ENCODE results near the gene HSD17B13.
"Not testable (repeated sequence)": the region's sequence is repeated elsewhere in the genome, so short reads cannot be mapped to it uniquely, and the experiment has no call there.

The HSD17B13 gene

GRCh38 chr4:87315000-87315399 is 7.7 kb downstream of the HSD17B13 start:
- not testable (repeated sequence) for DNase-seq

DNA sequence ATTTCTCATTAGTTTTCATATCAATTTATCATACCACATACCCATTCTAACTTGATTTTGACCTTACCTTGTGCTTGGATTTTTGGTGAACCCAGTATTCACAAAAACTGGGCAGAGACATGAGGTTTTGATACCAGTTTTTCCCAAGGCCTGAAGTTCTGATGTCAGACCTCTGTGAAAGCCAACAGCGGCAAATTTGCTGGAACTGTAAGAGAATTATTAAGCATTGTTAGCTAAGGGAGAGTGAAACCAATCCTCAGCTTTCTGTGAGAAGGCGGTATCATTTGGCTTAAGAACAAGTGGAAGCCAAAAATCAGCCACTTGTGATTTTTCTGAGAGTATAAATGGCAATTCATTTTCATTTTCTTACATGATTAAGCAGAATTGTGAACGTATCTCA is 8.9 kb downstream of the HSD17B13 start:
- DNase-seq: no peak

DNA sequence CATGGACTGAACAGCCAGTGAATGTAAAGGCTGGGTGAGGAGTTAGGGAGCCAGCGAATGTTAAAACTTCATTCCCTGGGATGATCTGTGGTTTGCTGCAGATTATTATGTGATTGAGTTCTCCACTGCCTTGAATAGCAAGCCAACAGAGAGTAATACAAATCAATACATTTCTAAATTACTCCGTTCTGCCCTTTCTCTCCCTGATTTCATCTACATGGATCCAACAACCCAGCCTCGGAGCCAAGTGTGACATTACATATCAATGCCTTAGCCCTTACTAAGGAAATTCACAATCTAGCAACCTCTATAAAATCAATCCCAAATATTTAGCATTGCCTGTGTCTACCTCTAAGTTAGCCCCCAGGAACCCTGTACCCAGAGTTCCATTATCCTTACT is 11.0 kb downstream of the HSD17B13 start:
- DNase-seq: no peak

- no peak for DNase-seq
These were observed 11.9 kb downstream of the HSD17B13 start for GRCh38 chr4:87310691-87311335.

DNA sequence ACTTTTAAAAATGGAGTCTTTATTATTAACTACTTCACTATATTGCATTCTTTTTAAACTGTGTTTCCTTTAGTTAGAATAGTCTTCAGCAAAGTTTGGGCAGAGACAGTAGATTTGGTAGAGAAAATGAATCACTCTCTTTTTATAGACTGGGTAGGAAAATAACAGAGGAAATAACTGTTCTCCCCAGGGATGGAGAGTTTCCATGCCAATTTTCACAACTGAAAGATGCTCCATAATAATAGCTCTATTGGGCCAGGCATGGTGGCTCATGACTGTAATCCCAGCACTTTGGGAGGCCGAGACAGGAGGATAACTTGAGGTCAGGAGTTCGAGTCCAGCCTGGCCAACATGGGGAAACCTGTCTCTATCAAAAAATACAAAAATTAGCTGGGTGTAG is 13.1 kb downstream of the HSD17B13 start:
- no peak for DNase-seq

GRCh38 chr4:87306056-87306455 is 16.6 kb downstream of the HSD17B13 start:
- no peak for DNase-seq

DNA sequence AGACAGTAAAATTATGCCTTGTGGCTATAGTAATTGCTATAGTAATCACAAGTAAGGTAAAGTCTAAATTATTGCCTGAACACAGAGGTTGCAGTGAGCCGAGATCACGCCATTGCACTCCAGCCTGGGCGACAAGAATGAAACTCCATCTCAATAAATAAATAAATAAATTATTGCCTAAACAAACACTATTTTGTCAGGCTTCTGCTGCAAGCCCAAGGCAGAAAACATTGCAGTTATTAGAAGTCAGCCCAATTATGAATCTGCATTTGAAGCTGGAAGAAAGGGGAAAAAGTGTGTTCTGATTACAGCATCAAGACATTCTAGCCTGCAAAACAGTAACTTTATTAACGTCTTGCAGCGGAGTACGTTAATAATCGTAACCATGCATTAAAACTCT is 17.1 kb downstream of the HSD17B13 start:
- no peak for DNase-seq

DNA sequence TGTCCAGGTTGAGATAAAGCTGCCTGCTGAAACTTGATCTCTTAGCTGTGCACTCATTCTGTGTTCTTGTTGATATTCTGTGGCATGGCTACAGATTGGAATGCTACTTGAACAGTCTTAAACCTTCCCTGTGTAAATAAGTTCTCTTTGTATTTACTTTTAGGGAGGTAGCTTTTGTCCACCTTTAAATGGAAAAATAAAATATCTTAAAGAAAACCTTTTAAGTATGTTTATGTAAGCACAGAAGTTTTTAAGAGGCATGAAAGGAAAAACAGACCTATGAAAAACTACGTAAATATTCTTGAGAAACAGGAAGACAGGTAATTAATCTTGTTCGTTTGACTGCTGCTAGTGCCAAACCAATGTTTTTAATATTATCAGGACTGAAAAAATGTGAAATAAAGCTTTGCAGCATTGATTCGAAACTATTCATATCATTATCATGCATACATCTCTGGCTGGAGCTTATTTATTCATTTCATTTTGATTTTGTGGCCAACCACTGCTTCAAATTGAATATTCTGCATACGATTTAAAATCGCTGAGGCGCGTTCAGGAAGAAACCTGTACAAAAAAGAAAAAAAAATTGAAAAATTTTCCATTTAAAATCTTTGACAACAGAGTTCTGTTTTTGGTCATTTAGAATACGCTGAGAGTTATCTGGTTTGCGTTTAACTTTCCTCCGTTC is 17.8 kb downstream of the HSD17B13 start:
- DNase-seq: no peak

DNA sequence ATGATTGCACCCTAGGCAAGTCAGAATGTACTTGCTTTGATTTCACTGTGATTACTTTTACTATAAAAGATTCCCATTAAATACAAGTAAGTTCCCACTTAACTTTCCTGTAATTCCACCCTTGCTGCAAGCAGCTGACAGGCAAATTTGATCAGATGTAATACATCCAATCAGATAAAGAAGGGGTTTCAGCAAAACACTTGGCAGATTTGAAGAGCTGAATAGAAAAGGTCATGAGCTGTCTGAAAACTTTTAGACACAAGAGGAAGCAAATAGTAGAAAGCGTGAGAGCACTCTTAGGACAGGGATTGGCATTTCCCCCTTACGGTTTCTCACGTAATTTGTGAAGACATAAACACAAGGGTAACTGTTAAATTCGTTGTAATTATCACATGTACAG is 22.8 kb downstream of the HSD17B13 start:
- DNase-seq: no peak

- DNase-seq: no peak
These were observed 24.3 kb downstream of the HSD17B13 start for GRCh38 chr4:87298362-87298761.

GRCh38 chr4:87294911-87295310 is 27.8 kb downstream of the HSD17B13 start:
- not testable (repeated sequence) for DNase-seq

DNA sequence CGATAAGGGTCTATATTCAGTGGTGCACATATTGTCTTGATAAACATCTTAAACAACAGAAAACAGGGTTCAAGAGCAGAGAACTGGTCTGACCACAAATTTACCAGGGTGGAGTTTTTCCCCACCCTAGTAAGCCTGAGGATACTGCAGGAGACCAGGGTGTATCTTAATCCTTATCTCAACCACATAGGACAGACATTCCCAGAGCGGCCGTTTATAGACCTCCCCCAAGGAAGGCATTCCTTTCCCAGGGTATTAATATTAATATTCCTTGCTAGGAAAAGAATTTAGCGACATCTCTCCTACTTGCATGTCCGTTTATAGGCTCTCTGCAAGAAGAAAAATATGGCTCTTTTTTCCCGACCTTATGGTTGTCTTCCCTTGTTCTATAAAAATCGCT is 28.8 kb downstream of the HSD17B13 start:
- not testable (repeated sequence) for DNase-seq

- no peak for DNase-seq
These were observed 35.7 kb downstream of the HSD17B13 start for GRCh38 chr4:87286970-87287369.

DNA sequence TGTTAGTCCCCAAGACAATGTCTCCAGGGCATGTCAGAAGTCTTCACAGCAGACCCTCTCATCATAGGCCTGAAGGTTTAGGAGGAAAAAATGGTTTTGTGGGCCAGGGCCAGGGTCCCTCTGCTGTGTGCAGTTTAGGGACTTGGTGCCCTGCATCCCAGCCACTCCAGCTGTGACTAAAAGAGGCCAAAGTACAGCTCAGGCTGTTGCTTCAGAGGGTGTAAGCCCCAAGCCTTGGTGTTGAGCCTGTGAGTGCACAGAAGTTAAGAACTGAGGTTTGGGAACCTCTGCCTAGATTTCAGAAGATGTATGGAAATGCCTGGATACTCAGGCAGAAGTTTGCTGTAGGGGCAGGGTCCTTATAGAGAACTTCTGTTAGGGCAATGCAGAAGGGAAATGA is 38.4 kb downstream of the HSD17B13 start:
- DNase-seq: not testable (repeated sequence)

- DNase-seq: no peak
These were observed 39.5 kb downstream of the HSD17B13 start for GRCh38 chr4:87283151-87283550.

DNA sequence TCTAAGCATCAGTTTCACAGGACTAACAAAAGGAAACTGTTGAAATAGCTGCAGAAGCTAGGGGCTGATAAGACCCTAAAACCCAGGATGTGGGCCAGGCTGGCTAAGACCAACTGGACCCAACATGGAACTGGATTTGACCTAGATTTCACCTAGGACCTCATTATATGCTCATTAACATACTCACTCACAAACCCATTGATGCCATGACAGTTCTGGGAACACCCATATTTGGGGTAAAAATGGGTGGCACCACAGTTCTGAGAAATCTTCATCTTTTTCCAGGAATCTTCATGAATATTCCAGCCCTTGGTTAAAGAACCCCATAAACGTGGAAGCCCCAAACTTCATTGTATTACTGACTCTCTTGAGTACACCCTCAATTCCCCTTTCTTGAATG is 41.1 kb downstream of the HSD17B13 start:
- no peak for DNase-seq

DNA sequence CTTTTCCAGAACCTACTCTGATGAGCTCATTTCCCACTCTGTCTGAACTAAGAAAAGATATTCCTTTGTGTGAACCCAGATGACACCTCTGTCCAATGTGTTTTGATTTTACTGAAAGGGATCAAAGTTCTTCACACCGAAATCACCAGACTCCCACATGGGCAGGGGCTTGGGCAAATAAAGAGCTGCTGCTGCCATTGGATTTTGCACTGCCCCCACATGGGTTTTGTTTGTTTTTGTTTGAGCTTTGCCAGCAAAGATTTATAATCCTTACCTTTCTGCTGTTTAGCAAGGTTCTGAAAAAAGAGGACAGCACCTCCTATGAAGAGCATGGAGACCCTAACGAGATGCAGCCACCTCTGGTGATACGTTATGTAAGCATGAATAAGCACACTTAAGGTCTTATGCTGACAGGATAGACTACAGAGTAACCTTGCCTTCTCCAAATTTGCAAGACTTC is 44.3 kb downstream of the HSD17B13 start:
- DNase-seq: no peak

DNA sequence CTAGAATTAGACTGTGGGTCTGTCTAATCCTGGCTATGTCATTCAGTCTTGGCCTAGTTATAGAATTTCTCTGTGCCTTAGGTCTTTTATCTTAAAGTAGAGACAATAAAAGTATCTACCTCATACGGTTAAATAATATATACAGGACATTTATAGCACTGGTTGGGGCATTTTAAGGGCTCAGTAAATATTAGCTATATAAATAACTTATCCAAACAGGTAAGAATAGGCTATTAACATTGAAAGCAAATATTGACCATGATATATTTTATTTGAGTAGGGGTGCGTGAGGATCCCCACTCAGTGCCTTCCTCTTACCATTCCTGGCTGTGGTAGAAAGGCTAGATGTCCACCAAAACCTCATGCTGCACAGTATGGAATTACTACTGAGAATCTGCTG is 47.4 kb downstream of the HSD17B13 start:
- no peak for DNase-seq

- DNase-seq: no peak
These were observed 47.9 kb downstream of the HSD17B13 start for GRCh38 chr4:87274803-87275202.

GRCh38 chr4:87274327-87274726 is 48.4 kb downstream of the HSD17B13 start:
- no peak for DNase-seq

- DNase-seq: no peak
These were observed 51.9 kb downstream of the HSD17B13 start for GRCh38 chr4:87270825-87271224.

- peak; percentile 55 for DNase-seq
These were observed 52.5 kb downstream of the HSD17B13 start for GRCh38 chr4:87270144-87270543.

DNA sequence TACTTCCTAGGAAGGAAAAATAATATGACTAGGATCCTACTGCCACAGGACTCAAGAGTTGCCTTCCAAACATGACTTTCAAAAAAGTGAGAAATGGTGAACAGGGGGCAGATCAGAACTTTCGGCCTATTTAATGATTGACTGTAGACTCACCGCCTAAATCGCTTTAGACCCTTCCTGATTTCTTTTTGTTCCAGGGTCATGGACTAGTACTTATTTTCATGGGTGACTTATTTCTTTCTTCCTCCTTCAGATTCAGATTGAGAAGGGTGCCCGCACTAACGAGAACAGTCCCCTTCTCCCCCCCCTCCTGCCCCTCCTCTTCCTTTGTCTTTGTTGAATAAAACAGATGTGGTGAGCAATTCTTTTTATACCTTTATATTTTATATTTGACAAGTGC is 54.3 kb downstream of the HSD17B13 start:
- DNase-seq: no peak

DNA sequence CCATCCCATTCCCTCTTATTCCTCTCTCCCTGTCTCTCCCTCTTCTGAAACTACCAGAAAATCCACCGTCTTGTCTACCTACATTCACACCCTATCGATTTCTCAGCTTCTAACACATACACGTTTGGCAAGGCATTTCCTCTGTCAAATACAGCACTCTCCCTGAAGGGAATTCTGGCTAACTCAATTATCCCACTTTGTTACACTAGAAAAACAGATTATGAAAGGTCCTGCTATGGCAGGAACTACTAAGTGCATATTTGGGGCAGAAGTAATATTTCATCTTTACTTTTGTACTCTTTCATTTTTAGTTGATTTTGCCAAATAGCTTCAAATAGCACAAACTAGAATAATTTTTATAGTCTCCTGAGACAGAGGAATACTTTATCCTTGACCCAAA is 55.7 kb downstream of the HSD17B13 start:
- DNase-seq: no peak

DNA sequence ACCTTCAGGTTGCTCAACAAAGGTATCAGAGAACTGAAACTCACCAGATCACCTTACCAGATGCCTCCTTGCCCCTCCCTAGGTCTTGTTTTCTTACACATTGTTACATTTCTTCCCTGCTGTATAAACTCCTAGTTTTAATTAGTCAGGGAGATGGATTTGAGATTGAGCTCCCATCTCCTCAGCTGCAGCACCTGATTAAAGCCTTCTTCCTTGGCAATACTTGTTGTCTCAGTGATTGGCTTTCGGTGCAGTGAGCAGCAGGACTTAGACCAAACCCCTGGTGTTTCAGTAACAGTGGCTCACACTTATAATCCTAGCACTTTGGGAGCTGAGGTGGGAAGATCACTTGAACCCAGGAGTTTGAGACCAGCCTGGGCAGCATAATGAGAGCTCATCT is 59.8 kb downstream of the HSD17B13 start:
- no peak for DNase-seq

Data from NCI-H82 (cell line).